MM.1S (cell line): ENCODE data around the gene PRELID2.

Source experiments
- CTCF ChIP-seq: fragments of 300-600 bp; sonication (generic); IDR thresholded peaks from 2 replicates; pipeline ENCODE4 v1.5.1; 2016; ENCODE audit warnings: antibody characterized with exemption, low read length, mixed read lengths
- EZH2 ChIP-seq: fragments of 300-600 bp; sonication (generic); optimal IDR thresholded peaks from 2 replicates; pipeline ENCODE3; 2017; ENCODE audit warnings: low read depth, mild to moderate bottlenecking, antibody characterized with exemption, low read length, mixed read lengths

- TF ChIP-seq CTCF (no peak), EZH2 (no peak)
Observed at GRCh38 chr5:145804701-145805100, 30.4 kb downstream of the PRELID2 start.
